ENCODE results near the gene TAF1.
"Not testable (repeated sequence)": the region's sequence is repeated elsewhere in the genome, so short reads cannot be mapped to it uniquely, and the experiment has no call there.

The TAF1 gene

GRCh38 chrX:71365875-71366673 is at the start of gene TAF1:
Gene TAF1 (plus strand): TSS chrX:71366357. CDS start chrX:71366375, 18 bp downstream.
- peak; percentile 91 for DNase-seq

- DNase-seq = not testable (repeated sequence)
Measured at GRCh38 chrX:71316959-71317358, 49.2 kb upstream of the TAF1 start.

- DNase-seq = no peak
Measured at GRCh38 chrX:71320126-71320525, 46.0 kb upstream of the TAF1 start.

DNA sequence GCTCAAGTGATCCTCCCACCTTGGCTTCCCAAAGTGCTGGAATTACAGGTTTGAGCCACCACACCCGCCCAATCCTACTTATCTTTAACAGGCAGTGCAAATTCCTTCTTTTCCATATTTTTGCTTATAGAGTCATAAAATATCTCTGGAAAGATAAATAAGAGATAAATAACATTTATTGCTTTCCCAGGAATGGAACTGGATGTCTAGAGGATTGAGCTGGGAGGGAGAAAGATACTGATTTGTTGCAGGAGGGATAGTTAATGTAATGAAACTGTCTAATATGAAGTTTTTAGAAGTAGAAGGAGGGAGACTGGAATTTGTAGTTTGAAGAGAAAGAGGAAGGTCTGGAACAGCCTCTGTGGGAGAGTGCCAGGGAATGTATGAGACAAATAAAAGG is 44.4 kb upstream of the TAF1 start:
- DNase-seq = no peak

DNA sequence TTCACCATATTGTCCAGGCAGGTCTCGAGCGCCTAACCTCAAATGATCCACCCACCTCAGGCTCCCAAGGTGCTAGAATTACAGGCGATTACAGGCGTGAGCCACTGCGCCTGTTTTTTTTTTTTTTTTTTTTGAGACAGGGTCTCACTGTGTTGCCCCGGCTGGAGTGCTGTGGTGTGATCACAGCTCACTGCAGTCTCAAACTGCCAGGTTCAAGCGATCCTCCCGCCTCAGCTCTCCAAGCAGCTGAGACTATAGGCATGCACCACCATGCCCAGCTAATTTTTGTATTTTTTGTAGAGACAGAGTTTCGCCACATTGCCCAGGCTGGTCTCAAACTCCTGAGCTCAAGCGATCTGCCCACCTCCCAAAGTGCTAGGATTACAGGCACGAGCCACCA is 41.7 kb upstream of the TAF1 start:
- not testable (repeated sequence) for DNase-seq

GRCh38 chrX:71326394-71326793 is 39.8 kb upstream of the TAF1 start:
- DNase-seq = no peak

DNA sequence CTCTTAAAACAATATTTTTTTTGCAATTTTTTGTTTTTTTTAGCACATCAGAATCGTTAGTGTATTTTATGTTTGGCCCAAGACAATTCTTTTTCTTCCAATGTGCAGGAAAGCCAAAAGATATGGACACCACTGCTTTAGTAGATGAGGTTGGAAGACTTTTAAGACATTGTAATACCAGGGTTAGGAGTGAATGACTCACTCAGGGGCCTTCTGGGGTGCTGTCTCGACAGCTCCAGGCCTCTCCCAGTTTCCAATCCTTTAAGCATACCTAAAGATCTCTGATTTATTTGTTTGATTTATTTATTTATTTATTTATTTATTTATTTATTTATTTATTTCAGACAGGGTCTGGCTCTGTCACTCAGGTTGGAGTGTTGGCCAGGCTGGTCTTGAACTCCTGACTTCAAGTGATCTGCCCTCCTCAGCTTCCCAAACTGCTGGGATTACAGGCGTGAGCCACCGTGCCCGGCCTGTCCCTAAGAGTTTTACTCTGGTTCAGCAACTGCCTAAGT is 16.9 kb upstream of the TAF1 start:
- DNase-seq = not testable (repeated sequence)

DNA sequence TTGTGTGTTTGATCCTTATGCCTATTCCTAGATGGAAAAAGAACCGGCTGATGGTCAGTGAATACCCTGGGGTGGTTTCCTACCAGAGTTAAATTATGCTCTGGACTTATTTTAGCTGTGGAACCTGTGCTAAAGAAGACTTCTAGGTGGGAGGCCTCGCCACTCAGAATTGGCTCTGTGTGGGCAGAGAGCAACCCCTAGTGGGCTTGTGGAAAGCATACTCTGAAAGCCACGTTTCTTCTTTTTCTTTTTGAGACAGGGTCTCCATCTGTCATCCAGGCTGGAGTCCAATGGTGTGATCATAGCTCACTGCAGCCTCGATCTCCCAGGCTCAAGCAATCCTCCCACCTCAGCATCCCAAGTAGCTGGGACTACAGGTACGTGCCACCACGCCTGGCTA is 16.3 kb upstream of the TAF1 start:
- DNase-seq = not testable (repeated sequence)

DNA sequence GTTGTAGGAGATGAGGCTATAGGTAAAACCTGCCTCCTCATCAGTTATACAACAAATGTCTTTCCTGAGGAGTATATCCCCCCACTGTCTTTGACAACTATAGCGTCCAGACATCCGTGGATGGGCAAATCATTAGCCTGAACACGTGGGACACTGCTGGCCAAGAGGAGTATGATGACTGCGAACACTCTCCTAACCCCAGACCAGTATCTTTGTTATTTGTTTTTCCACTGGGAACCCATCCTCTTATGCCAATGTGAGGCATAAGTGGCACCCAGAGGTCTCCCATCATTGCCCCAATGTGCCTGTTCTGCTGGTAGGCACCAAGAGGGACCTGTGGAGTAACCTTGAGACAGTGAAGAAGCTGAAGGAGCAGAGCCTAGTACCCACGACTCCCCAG is 13.7 kb upstream of the TAF1 start:
- not testable (repeated sequence) for DNase-seq

GRCh38 chrX:71364221-71364620 is 1.9 kb upstream of the TAF1 start:
- no peak for DNase-seq

DNA sequence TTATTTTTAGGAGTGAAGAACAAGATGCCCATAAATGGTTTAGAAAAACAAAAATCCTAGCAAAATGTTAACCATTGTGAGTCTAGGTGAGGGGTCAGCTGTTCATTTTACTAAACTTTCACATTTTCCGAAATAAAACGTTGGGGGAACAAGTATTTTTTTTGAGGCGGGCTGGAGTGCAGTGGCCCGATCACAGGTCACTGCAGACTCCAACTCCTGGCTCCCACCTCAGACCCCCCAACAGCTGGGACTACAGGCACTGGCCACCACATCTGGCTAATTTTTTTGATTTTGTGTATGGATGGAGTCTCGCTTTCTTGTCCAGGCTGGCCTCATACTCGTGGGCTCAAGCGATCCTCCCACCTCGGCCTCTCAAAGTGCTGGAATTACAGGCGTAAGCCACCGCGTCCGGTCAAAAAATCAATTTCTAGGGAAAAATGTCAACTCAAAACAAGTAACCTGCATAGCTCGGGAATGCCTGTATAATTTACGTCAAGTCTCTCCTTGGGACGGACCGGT is 742 bp upstream of the TAF1 start:
- no peak for DNase-seq

GRCh38 chrX:71366674-71367256 is 608 bp downstream of the TAF1 start:
- peak; percentile 34 for DNase-seq

- DNase-seq = no peak
Measured at GRCh38 chrX:71367396-71367795, 1.2 kb downstream of the TAF1 start.

GRCh38 chrX:71372388-71372787 is 6.2 kb downstream of the TAF1 start:
- no peak for DNase-seq

GRCh38 chrX:71378732-71379131 is 12.6 kb downstream of the TAF1 start:
- DNase-seq = no peak

GRCh38 chrX:71391725-71392124 is 25.6 kb downstream of the TAF1 start:
- not testable (repeated sequence) for DNase-seq

- DNase-seq = no peak
Measured at GRCh38 chrX:71393919-71394318, 27.8 kb downstream of the TAF1 start.

DNA sequence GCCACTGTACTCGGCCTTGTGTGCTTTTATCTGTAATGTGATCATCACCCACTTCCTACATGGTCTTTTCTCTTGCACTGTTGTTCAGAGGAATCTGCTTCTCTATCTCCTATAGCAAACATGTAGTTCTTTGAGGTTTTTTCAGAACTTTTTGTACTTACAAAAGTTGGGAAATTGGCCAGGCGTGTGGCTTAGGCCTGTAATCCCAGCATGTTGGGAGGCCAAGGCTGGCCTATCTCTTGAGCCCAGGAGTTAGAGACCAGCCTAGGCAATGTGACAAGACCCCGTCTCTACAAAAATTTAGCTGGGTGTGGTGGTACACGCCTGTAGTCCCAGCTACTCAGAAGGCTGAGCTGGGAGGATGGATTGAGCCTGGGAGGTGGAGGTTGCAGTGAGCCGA is 30.4 kb downstream of the TAF1 start:
- DNase-seq = no peak

DNA sequence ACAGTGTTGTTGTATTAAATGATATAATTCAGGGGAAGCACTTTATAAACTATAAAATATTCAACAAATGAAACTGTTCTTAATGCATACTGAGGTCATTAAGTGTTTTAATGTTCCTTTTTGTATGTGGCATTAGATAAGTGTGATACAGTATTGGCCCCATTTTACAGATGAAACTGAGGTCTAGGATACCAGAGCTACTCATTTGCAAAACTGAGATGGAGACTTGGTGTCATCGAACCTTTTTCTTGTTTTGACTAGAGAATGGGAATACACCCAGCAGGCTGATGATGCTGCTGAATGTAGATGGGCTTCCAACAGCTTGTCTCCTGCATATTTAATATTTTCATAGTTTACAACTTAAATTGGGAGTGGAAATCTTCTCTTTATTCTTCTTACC is 34.6 kb downstream of the TAF1 start:
- DNase-seq = no peak

DNA sequence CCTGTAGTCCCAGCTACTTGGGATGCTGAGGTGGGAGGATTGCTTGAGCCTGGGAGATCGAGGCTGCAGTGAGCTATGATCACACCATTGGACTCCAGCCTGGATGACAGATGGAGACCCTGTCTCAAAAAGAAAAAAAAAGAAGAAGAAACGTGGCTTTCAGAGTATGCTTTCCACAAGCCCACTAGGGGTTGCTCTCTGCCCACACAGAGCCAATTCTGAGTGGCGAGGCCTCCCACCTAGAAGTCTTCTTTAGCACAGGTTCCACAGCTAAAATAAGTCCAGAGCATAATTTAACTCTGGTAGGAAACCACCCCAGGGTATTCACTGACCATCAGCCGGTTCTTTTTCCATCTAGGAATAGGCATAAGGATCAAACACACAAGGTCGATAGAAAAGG is 50.1 kb downstream of the TAF1 start:
- DNase-seq = not testable (repeated sequence)

DNA sequence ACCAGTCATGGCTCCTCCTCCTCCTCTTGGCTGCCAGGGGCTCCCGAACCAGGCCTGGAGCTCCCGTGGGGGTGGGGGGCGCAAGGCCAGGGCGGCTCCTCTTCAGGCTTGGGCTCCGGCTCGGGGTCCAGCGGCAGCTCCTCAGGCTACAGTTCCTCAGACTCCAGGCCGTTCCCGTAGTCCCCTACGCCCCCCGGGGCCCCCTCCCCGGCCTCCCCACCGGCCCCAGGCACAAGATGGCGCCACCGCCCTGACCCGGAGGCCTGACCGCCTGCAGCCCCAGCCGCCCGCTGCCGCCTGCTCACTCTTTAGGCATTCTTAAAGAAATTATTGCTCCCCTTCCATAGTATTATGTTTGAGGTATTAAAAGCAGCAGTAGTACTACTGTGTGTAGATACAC is 54.5 kb downstream of the TAF1 start:
- no peak for DNase-seq

- DNase-seq = no peak
Measured at GRCh38 chrX:71432733-71433132, 66.6 kb downstream of the TAF1 start.

- no peak for DNase-seq
Measured at GRCh38 chrX:71438750-71439149, 72.6 kb downstream of the TAF1 start.

- no peak for DNase-seq
Measured at GRCh38 chrX:71439420-71439819, 73.3 kb downstream of the TAF1 start.
